Measurements from ENCODE around the gene TNRC6A.

The TNRC6A gene

GRCh38 chr16:24731722-24732419 lies 2.4 kb downstream of the TNRC6A start:
- no peak for TF ChIP-seq CTCF (IDR thresholded peaks at IDR 0.05; ENCODE audit: borderline replicate concordance, control extremely low read depth, extremely low read depth, insufficient read depth, missing control alignments)
- in situ Hi-C loops (cut with MboI; ENCODE audit: low sequenced_read_pairs, unreplicated experiment) = no loop called here
- no peak for DNase-seq (ENCODE audit: low spot score)

GRCh38 chr16:24734382-24734781 lies 4.9 kb downstream of the TNRC6A start:
- TF ChIP-seq CTCF (IDR thresholded peaks at IDR 0.05; ENCODE audit: borderline replicate concordance, control extremely low read depth, extremely low read depth, insufficient read depth, missing control alignments) = no peak
- in situ Hi-C loops (cut with MboI; ENCODE audit: low sequenced_read_pairs, unreplicated experiment) = no loop called here
- DNase-seq (ENCODE audit: low spot score) = peak; percentile 26

- in situ Hi-C loops (cut with MboI; ENCODE audit: low sequenced_read_pairs, unreplicated experiment) = no loop called here
- TF ChIP-seq CTCF (IDR thresholded peaks at IDR 0.05; ENCODE audit: borderline replicate concordance, control extremely low read depth, extremely low read depth, insufficient read depth, missing control alignments) = no peak
- no peak for DNase-seq (ENCODE audit: low spot score)
Observed at GRCh38 chr16:24736758-24737157, 7.3 kb downstream of the TNRC6A start.

GRCh38 chr16:24737391-24737871 lies 8.0 kb downstream of the TNRC6A start:
- DNase-seq (ENCODE audit: low spot score) = no peak
- in situ Hi-C loops (cut with MboI; ENCODE audit: low sequenced_read_pairs, unreplicated experiment) = no loop called here
- TF ChIP-seq CTCF (IDR thresholded peaks at IDR 0.05; ENCODE audit: borderline replicate concordance, control extremely low read depth, extremely low read depth, insufficient read depth, missing control alignments) = no peak

- no peak for TF ChIP-seq CTCF (IDR thresholded peaks at IDR 0.05; ENCODE audit: borderline replicate concordance, control extremely low read depth, extremely low read depth, insufficient read depth, missing control alignments)
- in situ Hi-C loops (cut with MboI; ENCODE audit: low sequenced_read_pairs, unreplicated experiment) = no loop called here
- no peak for DNase-seq (ENCODE audit: low spot score)
Observed at GRCh38 chr16:24737916-24738594, 8.6 kb downstream of the TNRC6A start.

GRCh38 chr16:24738895-24739294 lies 9.4 kb downstream of the TNRC6A start:
- in situ Hi-C loops (cut with MboI; ENCODE audit: low sequenced_read_pairs, unreplicated experiment) = no loop called here

More at GRCh38 chr16:24738895-24739294, 9.4 kb downstream of the TNRC6A start:
- TF ChIP-seq CTCF (IDR thresholded peaks at IDR 0.05; ENCODE audit: borderline replicate concordance, control extremely low read depth, extremely low read depth, insufficient read depth, missing control alignments) = no peak
- no peak for DNase-seq (ENCODE audit: low spot score)
